H9 (cell line): Measurements from ENCODE around the gene ZC3H18. TPM values are rescaled to one million over a fixed set of nuclear protein-coding genes. Genes with fewer than 3 reads are reported as not detected.

Source experiments
- DNase-seq: peaks from one replicate; pipeline ENCODE4 v3.0.0-alpha.2; 2017
- H2AFZ ChIP-seq: one replicate; pipeline ENCODE4 v1.6.1; 2013; ENCODE audit warnings: mild to moderate bottlenecking, low read length, control low read depth, moderate library complexity
- H2AK5ac ChIP-seq: 2 replicates; pipeline ENCODE4 v1.6.1; 2013; ENCODE audit warnings: low read length, control low read depth, mixed read lengths; ENCODE audit not compliant: insufficient read length
- H2BK120ac ChIP-seq: one replicate; pipeline ENCODE4 v1.6.1; 2013; ENCODE audit warnings: low read depth, mild to moderate bottlenecking, low read length, control low read depth, inconsistent platforms; ENCODE audit not compliant: poor library complexity, severe bottlenecking
- H2BK12ac ChIP-seq: 2 replicates; pipeline ENCODE4 v1.6.1; 2013; ENCODE audit warnings: low read length, control low read depth, mixed read lengths, low read depth; ENCODE audit not compliant: insufficient read length
- H2BK15ac ChIP-seq: 2 replicates; pipeline ENCODE4 v1.6.1; 2013; ENCODE audit warnings: low read depth, low read length, control low read depth
- H2BK20ac ChIP-seq: one replicate; pipeline ENCODE4 v1.6.1; 2013; ENCODE audit warnings: low read depth, mild to moderate bottlenecking, low read length, control low read depth, inconsistent platforms; ENCODE audit not compliant: poor library complexity, severe bottlenecking
- H2BK5ac ChIP-seq: 2 replicates; pipeline ENCODE4 v1.6.1; 2013; ENCODE audit warnings: low read length, control low read depth, mixed read lengths; ENCODE audit not compliant: insufficient read length
- H3K14ac ChIP-seq: 2 replicates; pipeline ENCODE4 v1.6.1; 2013; ENCODE audit warnings: low read length, control low read depth; ENCODE audit not compliant: insufficient read depth
- H3K18ac ChIP-seq: 2 replicates; pipeline ENCODE4 v1.6.1; 2013; ENCODE audit warnings: low read depth, mild to moderate bottlenecking, mixed read lengths, low read length, control low read depth; ENCODE audit not compliant: insufficient read length
- H3K23ac ChIP-seq: 2 replicates; pipeline ENCODE4 v1.6.1; 2013; ENCODE audit warnings: low read length, control low read depth, mixed read lengths, low read depth; ENCODE audit not compliant: insufficient read length
- H3K23me2 ChIP-seq: 2 replicates; pipeline ENCODE4 v1.6.1; 2013; ENCODE audit warnings: low read depth, mild to moderate bottlenecking, mixed read lengths, low read length, control low read depth; ENCODE audit not compliant: insufficient read length, poor library complexity, severe bottlenecking
- H3K27ac ChIP-seq: 2 replicates; pipeline ENCODE4 v1.5.1; 2013; ENCODE audit warnings: low read length, control low read depth, mixed read lengths, low read depth; ENCODE audit not compliant: insufficient read length
- H3K27me3 ChIP-seq: 2 replicates; pipeline ENCODE4 v1.6.1; 2013; ENCODE audit warnings: low read length, control low read depth, inconsistent platforms; ENCODE audit not compliant: insufficient read depth
- H3K4ac ChIP-seq: 2 replicates; pipeline ENCODE4 v1.6.1; 2013; ENCODE audit warnings: low read depth, mild to moderate bottlenecking, control low read depth, inconsistent platforms, low read length, moderate library complexity
- H3K4me1 ChIP-seq: 2 replicates; pipeline ENCODE4 v1.6.1; 2013; ENCODE audit warnings: low read length, control low read depth, inconsistent platforms; ENCODE audit not compliant: insufficient read depth
- H3K4me2 ChIP-seq: 2 replicates; pipeline ENCODE4 v1.6.1; 2013; ENCODE audit warnings: low read length, control low read depth, mixed read lengths; ENCODE audit not compliant: insufficient read length, insufficient read depth
- H3K56ac ChIP-seq: 2 replicates; pipeline ENCODE4 v1.6.1; 2013; ENCODE audit warnings: low read depth, mild to moderate bottlenecking, mixed read lengths, low read length, control low read depth; ENCODE audit not compliant: insufficient read length
- H3K79me1 ChIP-seq: 2 replicates; pipeline ENCODE4 v1.6.1; 2013; ENCODE audit warnings: low read depth, mild to moderate bottlenecking, moderate library complexity, low read length, control low read depth, inconsistent platforms; ENCODE audit not compliant: insufficient read depth, poor library complexity, severe bottlenecking
- H3K79me2 ChIP-seq: 2 replicates; pipeline ENCODE4 v1.6.1; 2013; ENCODE audit warnings: low read length, control low read depth, inconsistent platforms; ENCODE audit not compliant: insufficient read depth
- H3K9ac ChIP-seq: 2 replicates; pipeline ENCODE4 v1.6.1; 2013; ENCODE audit warnings: low read length, control low read depth, mixed read lengths; ENCODE audit not compliant: insufficient read length; ENCODE audit errors: extremely low read depth
- H3K9me3 ChIP-seq: one replicate; pipeline ENCODE4 v1.6.1; 2013; ENCODE audit warnings: low read depth, low read length, inconsistent platforms; ENCODE audit not compliant: control insufficient read depth
- H3T11ph ChIP-seq: one replicate; pipeline ENCODE4 v1.6.1; 2013; ENCODE audit warnings: mild to moderate bottlenecking, low read length, control low read depth, inconsistent platforms
- H4K20me1 ChIP-seq: one replicate; pipeline ENCODE4 v1.6.1; 2013; ENCODE audit not compliant: control insufficient read depth, insufficient read length, insufficient read depth
- H4K5ac ChIP-seq: 2 replicates; pipeline ENCODE4 v1.6.1; 2013; ENCODE audit warnings: low read depth, mild to moderate bottlenecking, mixed read lengths, low read length, control low read depth; ENCODE audit not compliant: insufficient read length
- H4K8ac ChIP-seq: replicated peaks from 2 replicates; pipeline ENCODE4 v1.6.1; 2013; ENCODE audit warnings: low read length, control low read depth, mixed read lengths, low read depth; ENCODE audit not compliant: insufficient read length
- H4K91ac ChIP-seq: 2 replicates; pipeline ENCODE4 v1.6.1; 2013; ENCODE audit warnings: low read depth, mild to moderate bottlenecking, moderate library complexity, mixed read lengths, low read length, control low read depth; ENCODE audit not compliant: insufficient read length
- H3K27ac Mint-ChIP-seq, 3 experiments: 2 replicates in 2 of 3; 3 replicates in 1 of 3; pipeline ENCODE4 v1.8.0; 2020 to 2021; ENCODE audit warnings: mixed read lengths in 3 of 3, mild to moderate bottlenecking in 1 of 3, moderate library complexity in 1 of 3
- H3K27me3 Mint-ChIP-seq: 2 replicates; pipeline ENCODE4 v1.8.0; 2021; ENCODE audit warnings: low read depth, mild to moderate bottlenecking, moderate library complexity, mixed read lengths
- H3K36me3 Mint-ChIP-seq, 3 experiments: 2 replicates in 2 of 3; 3 replicates in 1 of 3; pipeline ENCODE4 v1.8.0; 2020 to 2021; ENCODE audit warnings: low read depth in 3 of 3, mixed read lengths in 3 of 3; ENCODE audit not compliant: insufficient read depth in 1 of 3
- H3K4me1 Mint-ChIP-seq, 2 experiments: 2 replicates each; pipeline ENCODE4 v1.8.0; 2020; ENCODE audit warnings: mixed read lengths in 2 of 2
- H3K4me3 Mint-ChIP-seq, 2 experiments: 2 replicates in 1 of 2; 3 replicates in 1 of 2; pipeline ENCODE4 v1.8.0; 2020 to 2021; ENCODE audit warnings: mild to moderate bottlenecking in 2 of 2, mixed read lengths in 2 of 2, moderate library complexity in 1 of 2
- H3K9me3 Mint-ChIP-seq, 2 experiments: 2 replicates in 1 of 2; 3 replicates in 1 of 2; pipeline ENCODE4 v1.8.0; 2020; ENCODE audit warnings: mild to moderate bottlenecking in 2 of 2, mixed read lengths in 2 of 2, moderate library complexity in 1 of 2
- CTCF ChIP-seq: fragments of 200-600 bp; sonication (generic); conservative IDR thresholded peaks from 3 replicates; pipeline ENCODE4 v1.8.0; 2021; ENCODE audit warnings: antibody characterized with exemption, mild to moderate bottlenecking
- WGBS: extraction: QIAGEN DNeasy Blood & Tissue Kit; methylation state at CpG from one replicate; pipeline ENCODE4 v1.1.7; 2013; ENCODE audit warnings: missing lambda C conversion rate, low lambda C conversion rate, mixed read lengths; ENCODE audit not compliant: insufficient read length; ENCODE audit errors: extremely low coverage; 5-methylcytosine and 5-hydroxymethylcytosine counted together
- total RNA-seq: library from RNA; stranded (reverse); gene quantifications from 2 replicates; pipeline ENCODE4 v1.2.1, GENCODE V29; 2021

Gene ZC3H18
- total RNA-seq, 1 experiment from 2014 or later = 69.7 TPM

GRCh38 chr16:88526906-88527185 lies 43.4 kb upstream of the ZC3H18 start:
- Histone ChIP-seq H3K27me3 (no peaks in the 10 kb centered on the region), H4K5ac (no peak overlapping the region), H2BK120ac (no peak overlapping the region), H2BK15ac (no peak overlapping the region), H3K79me1 (no peaks in the 10 kb centered on the region), H3K9ac (no peak overlapping the region), H3K27ac (no peak overlapping the region), H3K9me3 (no peaks in the 10 kb centered on the region), H3K4me1 (no peaks in the 10 kb centered on the region), H2AK5ac (no peak overlapping the region), H4K91ac (no peak overlapping the region), H2AFZ (no peak overlapping the region), H3K56ac (no peak overlapping the region), H3K23ac (no peak overlapping the region), H3K4ac (no peak overlapping the region), H3K4me2 (no peak overlapping the region), H3K79me2 (no peaks in the 10 kb centered on the region), H2BK12ac (no peak overlapping the region), H4K20me1 (no peaks in the 10 kb centered on the region), H3K18ac (no peak overlapping the region), H3K23me2 (no peaks in the 10 kb centered on the region), H3K14ac (no peak overlapping the region), H3T11ph (no peak overlapping the region), H2BK20ac (no peak overlapping the region), H4K8ac (no peak overlapping the region), H2BK5ac (no peak overlapping the region)
- H3K4me3 Mint-ChIP-seq = no peak overlapping the region
- H3K4me1 Mint-ChIP-seq = peaks cover 0 to 3% of the 10 kb centered on the region in 2 experiments; a peak in 1 of 4 replicates
- peaks cover 5% of the 10 kb centered on the region; the same call in 1 of the 2 replicates for H3K27me3 Mint-ChIP-seq
- no peak overlapping the region for H3K27ac Mint-ChIP-seq
- no peak for TF ChIP-seq CTCF
- no peak for DNase-seq
- H3K36me3 Mint-ChIP-seq = peaks cover 0 to 16% (median 8%) of the 10 kb centered on the region in 3 experiments; a peak in 3 of 7 replicates
- H3K9me3 Mint-ChIP-seq = no peaks in the 10 kb centered on the region
- no CpG with 5 or more reads among the region's 9 CpGs for WGBS
